ENCODE measurements around the gene KCTD13. TPM values are rescaled to one million over a fixed set of nuclear protein-coding genes. Genes with fewer than 3 reads are reported as not detected.
"Not testable (repeated sequence)": the region's sequence is repeated elsewhere in the genome, so short reads cannot be mapped to it uniquely, and the experiment has no call there.

The KCTD13 gene
- total RNA-seq, 1 donor from 2014 or later, result 15.7 TPM

GRCh38 chr16:29877266-29877961 is 48.6 kb downstream of the KCTD13 start:
- peak; percentile 33 for DNase-seq

GRCh38 chr16:29876594-29877249 is 49.3 kb downstream of the KCTD13 start:
- no peak for DNase-seq

GRCh38 chr16:29876217-29876593 is 49.8 kb downstream of the KCTD13 start:
- no peak for DNase-seq

GRCh38 chr16:29875206-29875605 is 50.8 kb downstream of the KCTD13 start:
- no peak for DNase-seq

GRCh38 chr16:29873319-29873718 is 52.7 kb downstream of the KCTD13 start:
- no peak for DNase-seq

- no peak for DNase-seq
Observed at GRCh38 chr16:29871822-29872546, 54.0 kb downstream of the KCTD13 start.

- DNase-seq, result not testable (repeated sequence)
Observed at GRCh38 chr16:29869067-29869466, 57.0 kb downstream of the KCTD13 start.

GRCh38 chr16:29868396-29869009 is 57.5 kb downstream of the KCTD13 start:
- no peak for DNase-seq

GRCh38 chr16:29864205-29864604 is 61.8 kb downstream of the KCTD13 start:
- DNase-seq, result no peak

- DNase-seq, result no peak
Observed at GRCh38 chr16:29863669-29863984, 62.4 kb downstream of the KCTD13 start.

- peak; percentile 99 for DNase-seq
Observed at GRCh38 chr16:29862884-29863668, 63.0 kb downstream of the KCTD13 start, which contains the start of gene CDIPT. CDIPT (minus strand) TSS chr16:29863226; CDS start chr16:29862857, 369 bp downstream.

- DNase-seq, result peak; percentile 57
Observed at GRCh38 chr16:29862383-29862883, 63.6 kb downstream of the KCTD13 start.

GRCh38 chr16:29860218-29860617 is 65.8 kb downstream of the KCTD13 start:
- no peak for DNase-seq

GRCh38 chr16:29858974-29859373 is 67.1 kb downstream of the KCTD13 start:
- DNase-seq, result no peak

GRCh38 chr16:29858149-29858849 is 67.7 kb downstream of the KCTD13 start:
- DNase-seq, result no peak

GRCh38 chr16:29857133-29857760 is 68.8 kb downstream of the KCTD13 start:
- DNase-seq, result no peak

Other genes with a start within 250 kb of the KCTD13 start
- 0.28 and 1.0 TPM in 2 replicates for gene QPRT, start 247.0 kb downstream of the KCTD13 start, total RNA-seq
- not detected in 2 replicates for gene C16orf54, start 180.2 kb downstream of the KCTD13 start, total RNA-seq
- not detected in 2 replicates for gene ZG16, start 148.0 kb downstream of the KCTD13 start, total RNA-seq
- 26.7 and 76.9 TPM in 2 replicates for gene KIF22, start 135.5 kb downstream of the KCTD13 start, total RNA-seq
- gene MAZ, start 119.7 kb downstream of the KCTD13 start, total RNA-seq, result 130 and 265 TPM in 2 replicates
- 0.68 TPM in 1 of 2 replicates, not detected in the other for gene PRRT2, start 114.0 kb downstream of the KCTD13 start, total RNA-seq
- 23.5 and 30.1 TPM in 2 replicates for gene PAGR1, start 110.1 kb downstream of the KCTD13 start, total RNA-seq
- gene MVP, start 105.8 kb downstream of the KCTD13 start, total RNA-seq, result 222 and 262 TPM in 2 replicates
- gene CDIPT, start 63.0 kb downstream of the KCTD13 start, total RNA-seq, result 107 and 117 TPM in 2 replicates
- 0.68 and 2.2 TPM in 2 replicates for gene SEZ6L2, start 26.7 kb downstream of the KCTD13 start, total RNA-seq
- 0.47 TPM in 1 of 2 replicates, not detected in the other for gene ASPHD1, start 25.7 kb downstream of the KCTD13 start, total RNA-seq
- 61.6 and 125 TPM in 2 replicates for gene TMEM219, start 35.9 kb upstream of the KCTD13 start, total RNA-seq
- gene TAOK2, start 47.6 kb upstream of the KCTD13 start, total RNA-seq, result 159 and 160 TPM in 2 replicates
- gene HIRIP3, start 69.4 kb upstream of the KCTD13 start, total RNA-seq, result 6.3 and 9.3 TPM in 2 replicates
- gene INO80E, start 70.0 kb upstream of the KCTD13 start, total RNA-seq, result 21.4 and 22.3 TPM in 2 replicates
- 0.47 and 2.0 TPM in 2 replicates for gene DOC2A, start 84.8 kb upstream of the KCTD13 start, total RNA-seq
- not detected in 2 replicates for gene C16orf92, start 97.0 kb upstream of the KCTD13 start, total RNA-seq
- gene TLCD3B, start 105.0 kb upstream of the KCTD13 start, total RNA-seq, result 0.47 TPM in 1 of 2 replicates, not detected in the other
- 286 and 586 TPM in 2 replicates for gene ALDOA, start 139.5 kb upstream of the KCTD13 start, total RNA-seq
- gene PPP4C, start 149.8 kb upstream of the KCTD13 start, total RNA-seq, result 220 and 256 TPM in 2 replicates
- gene TBX6, start 165.7 kb upstream of the KCTD13 start, total RNA-seq, result 0.17 and 0.23 TPM in 2 replicates
- 25.0 and 28.2 TPM in 2 replicates for gene YPEL3, start 170.0 kb upstream of the KCTD13 start, total RNA-seq
- 1.1 and 2.2 TPM in 2 replicates for gene GDPD3, start 187.3 kb upstream of the KCTD13 start, total RNA-seq
- 38.7 and 60.6 TPM in 2 replicates for gene MAPK3, start 197.0 kb upstream of the KCTD13 start, total RNA-seq